HG02884 (cell line): ENCODE measurements around the gene SCUBE1.

ENCODE experiments used
- ATAC-seq: cut with Tn5 transposase; IDR thresholded peaks from one replicate; pipeline ENCODE4 v1.9.1; 2021; ENCODE audit warnings: mild to moderate bottlenecking, moderate library complexity; ENCODE audit not compliant: unreplicated experiment

Gene SCUBE1

GRCh38 chr22:43343262-43343669 is at the start of gene SCUBE1:
Gene SCUBE1, minus strand, starts transcription at chr22:43343372. Its CDS starts 111 bp downstream, at chr22:43343261.
- no peak for ATAC-seq

- no peak for ATAC-seq
Measured at GRCh38 chr22:43392385-43392989, 49.3 kb upstream of the SCUBE1 start.

GRCh38 chr22:43391306-43391705 is 48.1 kb upstream of the SCUBE1 start:
- no peak for ATAC-seq

- ATAC-seq, result no peak
Measured at GRCh38 chr22:43390872-43391271, 47.7 kb upstream of the SCUBE1 start.

GRCh38 chr22:43390166-43390565 is 47.0 kb upstream of the SCUBE1 start:
- ATAC-seq, result no peak

- ATAC-seq, result no peak
Measured at GRCh38 chr22:43389227-43389836, 46.2 kb upstream of the SCUBE1 start.

- ATAC-seq, result no peak
Measured at GRCh38 chr22:43388420-43388851, 45.3 kb upstream of the SCUBE1 start.

GRCh38 chr22:43387815-43388214 is 44.6 kb upstream of the SCUBE1 start:
- no peak for ATAC-seq

GRCh38 chr22:43385770-43386641 is 42.8 kb upstream of the SCUBE1 start:
- ATAC-seq, result no peak

GRCh38 chr22:43384863-43385262 is 41.7 kb upstream of the SCUBE1 start:
- ATAC-seq, result no peak

- ATAC-seq, result no peak
Measured at GRCh38 chr22:43381693-43382092, 38.5 kb upstream of the SCUBE1 start.

GRCh38 chr22:43377896-43378704 is 34.9 kb upstream of the SCUBE1 start:
- ATAC-seq, result no peak

GRCh38 chr22:43377548-43377895 is 34.4 kb upstream of the SCUBE1 start:
- no peak for ATAC-seq

- no peak for ATAC-seq
Measured at GRCh38 chr22:43376765-43377547, 33.8 kb upstream of the SCUBE1 start.

- ATAC-seq, result no peak
Measured at GRCh38 chr22:43375951-43376455, 32.8 kb upstream of the SCUBE1 start.

GRCh38 chr22:43370036-43370435 is 26.9 kb upstream of the SCUBE1 start:
- no peak for ATAC-seq

- ATAC-seq, result no peak
Measured at GRCh38 chr22:43365715-43366440, 22.7 kb upstream of the SCUBE1 start.

GRCh38 chr22:43364169-43364435 is 20.9 kb upstream of the SCUBE1 start:
- no peak for ATAC-seq

GRCh38 chr22:43363315-43364168 is 20.4 kb upstream of the SCUBE1 start:
- ATAC-seq, result no peak
